ENCODE measurements around the gene FOXP4.

Gene FOXP4

DNA sequence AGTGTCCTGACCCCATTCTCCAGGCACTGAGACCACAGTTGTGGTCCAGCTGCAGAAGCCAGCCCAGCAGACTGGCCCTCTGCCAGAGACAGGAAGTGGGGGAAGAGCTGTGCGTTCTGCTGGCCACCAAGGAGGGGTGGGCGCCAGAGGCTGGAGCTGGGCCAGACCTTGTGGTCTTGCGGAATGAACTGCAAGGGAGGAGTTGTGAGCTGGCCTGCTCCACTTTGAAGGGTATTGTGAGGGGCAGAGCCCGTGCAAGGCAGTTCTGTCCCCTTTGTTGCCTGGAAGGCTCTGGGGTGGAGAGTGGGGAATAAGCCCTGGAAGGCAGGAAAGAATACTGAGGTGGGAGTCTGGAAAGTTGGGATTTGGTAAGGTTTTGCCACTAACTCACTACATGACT, 88.5 kb downstream of the FOXP4 start:
- no peak for DNase-seq

DNA sequence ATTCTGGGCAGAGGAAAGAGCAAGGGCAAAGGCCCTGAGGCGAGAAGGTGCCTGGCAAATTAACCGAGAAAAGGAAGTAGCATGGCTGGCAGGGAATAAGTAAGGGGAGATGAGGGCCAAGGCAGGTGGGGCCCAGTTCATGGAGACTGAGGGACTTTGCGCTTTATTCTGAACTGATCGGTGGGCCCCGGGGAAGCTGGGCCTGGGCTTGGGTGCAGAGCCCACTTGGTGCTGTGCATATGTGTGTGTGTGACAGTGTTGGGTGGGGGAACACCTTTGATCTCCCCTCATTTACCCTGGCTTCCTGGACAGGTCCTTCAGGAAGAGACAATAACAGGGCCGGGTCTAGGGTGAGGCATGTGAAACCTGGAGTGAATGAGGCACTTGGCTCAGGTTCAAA, 89.2 kb downstream of the FOXP4 start:
- DNase-seq, result no peak

DNA sequence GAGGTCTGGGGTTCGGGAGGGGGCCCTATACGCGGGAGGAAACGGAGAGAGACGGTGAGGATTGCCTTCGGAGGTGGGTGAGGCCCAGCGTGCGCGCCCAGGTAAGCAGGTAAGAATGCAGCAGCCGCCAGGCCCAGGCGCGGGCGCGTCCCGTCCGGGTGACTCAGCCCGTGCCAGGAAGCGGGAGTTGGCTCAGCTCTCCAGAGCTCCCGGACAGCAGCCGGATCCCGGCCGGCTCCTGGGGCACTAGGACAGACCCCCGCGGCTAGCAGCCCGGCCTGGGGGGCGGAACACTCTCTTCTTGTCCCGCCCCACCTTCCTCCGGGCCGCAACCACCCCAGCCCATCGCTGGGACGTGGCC, 90.6 kb downstream of the FOXP4 start:
- DNase-seq, result no peak

DNA sequence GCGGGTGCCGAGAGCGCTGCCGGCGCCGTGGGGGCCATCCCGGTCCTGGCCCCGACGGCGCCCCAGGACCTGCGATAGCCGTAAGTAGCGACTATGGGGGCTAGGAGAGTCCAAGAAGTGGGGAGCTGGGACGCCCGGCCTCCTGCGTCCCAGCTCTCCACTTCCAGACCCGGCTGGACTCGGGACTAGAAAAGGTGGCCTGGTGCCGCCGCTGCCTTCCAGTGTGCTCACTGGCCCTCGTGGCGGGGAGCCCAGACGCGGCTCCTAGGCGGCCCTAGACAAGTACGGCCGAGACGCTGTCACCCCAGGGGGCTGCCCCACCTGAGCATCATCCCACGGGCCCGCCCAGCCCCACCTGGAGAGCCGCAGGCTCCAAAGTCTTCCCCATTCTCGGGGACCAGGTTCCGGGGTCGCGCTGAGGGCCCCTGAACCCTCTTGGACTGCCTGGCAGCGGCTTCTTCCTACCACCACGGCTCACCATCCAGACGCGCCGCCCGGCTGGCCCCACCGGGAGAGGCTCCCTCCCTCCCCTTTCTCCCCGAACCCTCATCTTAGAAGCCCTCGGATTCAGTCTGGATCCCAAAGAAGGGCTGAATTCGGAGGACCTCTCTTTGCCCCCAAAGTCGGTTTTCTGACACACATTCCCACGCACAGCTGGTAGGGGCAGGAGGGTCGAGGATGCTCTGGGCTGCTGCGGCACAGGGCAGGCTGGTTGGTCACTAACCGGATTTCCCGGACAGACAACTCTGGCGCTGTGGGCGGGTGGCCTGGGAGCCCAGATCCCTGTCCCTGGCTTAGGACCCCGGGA, 91.2 kb downstream of the FOXP4 start:
- DNase-seq, result no peak

DNA sequence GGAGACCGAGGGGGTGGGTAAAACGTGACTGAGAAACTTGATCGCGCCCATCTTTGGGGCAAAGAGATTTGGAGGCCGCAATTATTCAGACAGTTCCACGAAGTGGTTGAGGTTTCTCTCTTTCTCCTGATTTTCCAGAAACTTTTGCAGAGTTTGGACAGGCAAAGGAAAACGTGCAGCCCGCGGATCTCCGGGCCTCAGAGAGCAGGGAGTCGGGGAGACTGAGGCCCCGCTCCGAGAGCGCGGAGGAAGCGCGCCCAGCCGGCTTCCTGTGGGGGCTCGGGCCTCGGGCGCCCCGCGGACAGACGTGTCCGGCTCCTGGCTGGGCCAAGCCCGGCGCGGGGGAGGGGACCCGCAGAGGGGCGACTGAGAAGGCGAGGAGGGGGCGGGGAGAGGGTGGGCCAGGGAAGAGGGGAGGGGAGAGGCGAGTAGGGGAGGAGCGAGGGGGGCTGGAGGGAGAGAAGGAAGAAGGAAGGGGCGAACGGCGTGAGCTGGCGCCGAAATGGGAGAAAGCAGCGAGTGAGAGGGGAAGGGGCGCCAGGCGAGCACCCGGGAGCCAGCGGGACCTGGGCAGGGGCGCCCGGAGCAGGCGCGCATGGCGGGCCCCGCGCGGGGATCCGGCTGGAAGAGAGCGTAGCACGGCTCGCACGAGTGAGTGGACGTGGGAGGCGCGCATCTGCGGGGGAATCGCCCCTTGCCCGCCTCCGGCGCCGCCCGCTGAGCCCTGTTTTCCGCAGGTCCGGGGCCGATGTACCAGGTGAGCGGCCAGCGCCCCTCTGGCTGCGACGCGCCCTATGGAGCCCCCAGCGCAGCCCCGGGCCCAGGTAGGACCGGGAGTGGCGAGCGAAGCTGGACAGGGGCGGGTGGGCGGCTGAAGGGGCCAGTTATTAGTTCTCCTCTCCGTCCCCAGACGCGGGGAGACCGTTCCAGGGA, 92.1 kb downstream of the FOXP4 start, which contains the start of gene MDFI:
Gene MDFI (plus strand): TSS at position 467 of the 933 bp plus-strand sequence. CDS start 282 bp downstream, at position 749.
- DNase-seq, result no peak

DNA sequence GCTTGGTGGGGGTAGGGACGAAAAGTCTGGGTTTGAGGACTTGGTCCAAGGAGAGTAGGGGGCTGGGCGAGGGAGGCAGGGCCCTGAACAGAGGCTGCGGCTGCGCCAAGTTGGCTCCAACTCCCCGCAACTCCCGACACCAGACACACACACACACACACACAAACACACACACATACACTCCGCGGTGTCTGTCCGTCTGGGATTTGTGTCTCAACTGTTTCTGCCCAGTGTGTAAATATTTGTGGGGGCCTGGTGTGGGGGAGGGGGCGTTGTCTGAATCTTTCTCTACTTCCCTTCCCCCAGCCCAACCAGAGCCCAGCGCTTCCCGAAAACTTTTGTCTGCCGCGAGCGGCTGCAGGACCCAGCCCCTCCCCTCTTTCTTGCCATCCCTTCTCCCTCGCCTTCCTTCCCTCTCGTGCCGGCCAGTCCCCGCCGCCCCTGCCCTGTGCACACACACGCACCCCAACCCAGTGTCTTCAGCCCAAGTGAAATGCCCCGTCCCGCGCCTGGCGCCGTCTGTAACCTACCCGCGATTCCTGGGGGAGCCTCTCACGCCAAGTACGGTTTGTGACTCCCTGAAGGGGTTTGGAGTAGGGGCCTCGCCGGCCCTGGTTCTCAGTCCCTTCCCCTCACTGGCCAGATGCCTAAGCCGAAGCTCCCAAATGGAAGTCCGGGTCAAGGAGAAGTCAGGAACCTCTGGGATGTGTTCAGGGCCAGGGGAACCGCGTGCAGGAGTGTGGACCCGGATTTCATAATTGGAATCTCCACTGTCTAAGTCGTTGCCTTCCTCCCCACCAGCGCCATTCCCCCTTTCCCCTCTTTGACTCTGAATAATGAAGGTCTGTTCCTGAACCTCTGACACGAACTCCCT, 93.0 kb downstream of the FOXP4 start:
- DNase-seq, result no peak

DNA sequence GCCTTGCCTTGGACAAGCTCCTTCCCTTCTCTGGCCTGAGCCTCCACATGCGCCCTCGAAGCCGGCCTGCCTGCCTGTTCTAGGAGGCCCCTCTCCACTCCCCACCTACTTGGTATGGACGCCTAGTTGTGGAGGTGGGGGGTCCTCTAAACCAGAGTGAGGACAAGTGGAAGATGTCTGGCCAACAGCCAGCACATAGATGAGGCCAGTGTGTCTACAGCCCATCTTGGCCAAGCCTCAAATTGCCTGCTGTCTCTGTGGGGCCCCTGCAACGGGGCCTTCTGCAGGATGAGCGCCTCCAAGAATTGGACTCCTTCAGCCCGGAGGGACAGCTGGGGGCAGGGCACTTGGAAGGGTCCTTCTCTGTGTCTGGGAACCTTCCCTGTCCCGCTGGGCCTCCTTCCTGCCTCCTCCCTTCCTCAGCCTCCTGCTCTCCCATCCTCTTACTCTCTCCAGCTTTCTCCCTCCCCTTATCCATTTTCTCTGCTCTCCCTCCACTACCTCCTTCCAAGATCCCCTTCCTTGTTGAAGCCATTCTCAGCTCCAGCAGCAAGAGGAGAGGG, 93.7 kb downstream of the FOXP4 start:
- no peak for DNase-seq

DNA sequence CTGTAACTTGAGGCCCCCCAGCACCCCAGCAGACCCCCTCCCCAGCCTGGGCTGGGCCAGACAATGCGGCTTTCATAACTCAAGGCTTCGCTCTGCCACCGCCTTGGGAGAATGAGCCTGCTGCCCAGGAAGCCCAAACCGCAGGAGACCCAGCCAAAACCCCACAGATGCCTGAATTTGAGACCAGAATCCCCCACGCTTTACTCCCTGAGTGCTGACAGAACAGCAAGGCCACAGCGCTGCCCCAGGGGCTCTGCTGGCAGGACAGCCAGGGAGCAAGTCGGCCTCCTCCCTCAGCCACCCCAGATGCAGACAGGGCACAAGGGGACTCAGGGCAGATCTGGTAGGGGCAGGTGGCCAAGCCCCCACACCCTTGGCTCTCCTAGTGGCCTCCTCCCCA, 94.2 kb downstream of the FOXP4 start:
- DNase-seq, result no peak

DNA sequence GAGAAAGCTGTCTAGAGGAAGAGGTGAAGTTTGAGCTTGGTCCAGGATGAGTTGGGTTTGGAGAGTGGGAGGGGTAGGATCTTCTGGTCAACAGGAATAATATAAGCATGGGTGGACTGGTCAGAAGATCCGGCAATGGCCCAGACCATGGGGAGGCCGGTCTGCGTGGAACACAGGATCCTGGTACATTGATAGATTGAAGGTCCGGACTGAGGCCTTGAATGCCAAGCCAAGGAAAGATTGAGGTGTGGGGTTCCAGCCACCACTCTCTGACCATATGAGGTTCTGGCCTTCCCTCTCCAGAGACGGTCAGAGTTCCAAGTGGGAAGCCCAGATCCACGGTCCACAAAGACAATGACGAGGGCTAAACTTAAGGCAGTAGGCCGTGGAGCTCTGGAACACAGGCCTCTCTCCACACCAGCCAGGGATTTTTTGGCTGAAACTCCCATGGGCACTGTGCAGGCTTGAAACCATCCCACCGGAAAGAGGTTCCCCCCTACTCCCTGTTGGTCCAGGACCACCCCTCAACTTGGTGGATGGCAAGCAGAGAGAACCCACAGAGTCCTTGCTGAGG, 95.3 kb downstream of the FOXP4 start:
- no peak for DNase-seq

DNA sequence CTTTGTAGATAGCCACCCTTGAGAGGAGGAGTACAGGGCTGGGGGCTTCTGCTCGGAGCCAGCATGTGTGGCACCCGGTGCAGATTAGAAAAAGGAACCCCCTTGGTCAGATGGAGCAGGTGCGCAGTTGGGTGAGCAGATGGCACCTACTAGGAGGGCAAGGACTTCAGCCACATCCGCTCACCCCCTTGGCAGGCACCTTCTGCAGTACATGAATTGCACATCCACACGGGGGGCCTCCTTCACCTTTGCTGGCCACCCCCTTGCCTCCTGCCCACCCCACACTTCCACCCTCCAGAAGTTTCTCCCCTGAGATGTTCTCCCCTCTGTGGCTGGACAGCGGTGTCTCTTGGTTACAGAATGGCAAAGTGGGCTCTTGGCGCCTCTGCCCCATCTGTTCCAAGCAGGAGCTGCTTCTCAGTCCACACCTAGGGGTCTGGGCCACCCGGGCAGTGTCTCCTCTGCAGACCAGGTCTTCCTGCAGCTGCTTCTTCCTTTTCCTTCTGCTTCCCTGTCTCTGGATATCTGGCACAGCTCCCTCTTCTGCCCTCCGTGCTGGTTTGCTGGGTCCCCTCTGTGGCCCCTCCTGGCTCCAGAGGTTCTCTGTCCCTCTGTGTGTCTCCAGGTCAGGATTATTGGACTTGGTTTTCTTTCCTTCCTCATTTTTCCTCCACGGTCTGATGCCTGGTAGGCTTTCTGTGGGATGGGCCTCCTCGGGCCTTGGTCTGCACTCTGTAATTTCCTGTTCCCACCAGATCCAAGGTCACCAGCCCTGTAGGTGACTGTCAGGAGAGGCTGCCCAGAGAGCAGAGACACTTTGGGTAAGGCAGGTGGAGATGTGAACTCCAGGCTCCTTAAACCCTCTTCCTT, 96.1 kb downstream of the FOXP4 start:
- DNase-seq, result no peak

DNA sequence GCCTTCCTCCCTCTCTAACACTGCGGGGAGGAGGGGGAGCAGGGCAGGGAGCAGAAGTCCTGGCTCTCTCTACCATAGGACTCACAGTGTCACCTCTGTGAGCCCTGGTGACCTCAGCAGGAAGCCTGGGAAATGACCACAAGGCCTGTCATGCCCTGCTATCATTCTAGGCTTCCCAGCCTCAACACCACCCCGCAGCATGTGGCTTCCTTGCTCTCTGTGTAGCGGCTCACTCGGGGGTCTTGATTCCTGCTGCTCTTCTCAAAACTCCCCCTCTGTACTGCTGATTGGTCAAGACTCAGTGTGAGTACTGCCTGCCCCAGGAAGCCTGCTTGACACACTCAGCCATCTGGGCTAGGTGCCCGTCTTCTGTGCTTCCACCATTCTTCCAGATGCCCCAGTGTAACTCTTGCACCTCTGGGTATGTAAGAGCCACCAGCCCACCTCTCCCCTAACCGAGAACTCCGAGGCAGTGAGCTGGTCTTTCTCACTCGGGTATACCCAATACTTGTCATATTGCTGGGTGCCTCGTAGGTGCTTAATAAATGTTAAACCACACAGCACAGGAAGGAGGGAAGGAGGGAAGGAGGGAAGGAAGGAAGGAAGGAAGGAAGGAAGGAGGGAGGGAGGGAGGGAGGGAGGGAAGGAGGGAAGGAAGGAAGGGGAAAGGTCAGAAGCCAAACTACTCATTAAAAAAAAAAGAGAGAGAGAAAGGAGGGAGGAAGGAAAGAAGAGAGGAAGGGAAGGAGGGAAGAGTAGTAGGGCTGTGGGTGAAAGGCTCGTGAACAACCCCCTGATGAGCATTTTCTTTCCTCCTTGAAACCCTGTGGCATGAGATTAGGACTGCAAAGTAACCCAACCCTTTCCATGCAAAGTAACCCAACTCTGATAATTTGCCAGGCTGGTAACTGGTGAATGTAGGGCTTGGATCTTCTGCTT, 97.0 kb downstream of the FOXP4 start:
- DNase-seq, result no peak

DNA sequence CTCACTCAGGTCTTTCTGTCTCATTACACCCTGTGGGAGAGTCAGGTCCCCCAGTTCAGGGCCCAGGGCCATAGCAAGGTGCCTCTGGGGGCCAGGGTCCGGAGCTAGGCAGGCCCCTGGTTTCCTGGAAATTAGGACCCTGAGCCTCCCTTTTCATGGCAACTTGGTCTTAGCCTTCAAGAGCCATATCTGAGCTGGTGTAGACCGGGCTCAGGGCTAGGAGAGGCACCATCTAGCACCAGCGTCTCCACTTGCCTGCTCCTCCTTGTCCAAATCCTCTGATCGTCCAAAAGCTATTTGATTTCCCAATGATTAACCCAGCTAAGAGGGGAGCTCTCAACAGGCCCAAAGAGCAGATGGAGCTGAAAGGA, 97.7 kb downstream of the FOXP4 start:
- no peak for DNase-seq

DNA sequence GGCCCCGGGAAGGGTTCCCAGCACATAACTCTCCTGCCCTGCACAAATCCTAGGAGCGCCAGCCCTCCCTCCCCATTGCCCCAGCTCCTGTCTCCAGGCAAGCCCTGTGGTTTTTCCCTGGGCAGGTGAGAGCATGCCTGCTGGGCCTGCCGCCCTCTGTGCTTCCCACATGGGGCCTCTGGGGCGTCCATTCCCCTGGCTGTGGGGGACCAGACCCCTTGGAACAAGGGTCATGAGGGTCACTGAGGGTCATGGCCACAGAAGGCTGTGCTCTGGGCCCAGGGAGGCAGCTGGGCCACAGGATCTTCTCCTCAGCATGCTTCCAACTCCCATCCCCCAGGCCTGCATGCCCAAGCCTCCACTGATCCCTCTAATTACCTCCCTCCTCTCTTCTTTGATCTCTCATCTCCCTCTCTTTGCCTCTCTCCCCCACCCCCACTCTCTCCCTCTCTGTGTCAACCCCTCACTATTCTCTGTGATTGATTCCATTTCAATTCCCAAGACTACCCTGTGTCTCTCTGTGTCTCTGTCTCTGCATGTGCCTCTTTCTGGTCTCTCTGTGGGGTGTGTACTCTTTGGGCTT, 98.2 kb downstream of the FOXP4 start:
- no peak for DNase-seq

DNA sequence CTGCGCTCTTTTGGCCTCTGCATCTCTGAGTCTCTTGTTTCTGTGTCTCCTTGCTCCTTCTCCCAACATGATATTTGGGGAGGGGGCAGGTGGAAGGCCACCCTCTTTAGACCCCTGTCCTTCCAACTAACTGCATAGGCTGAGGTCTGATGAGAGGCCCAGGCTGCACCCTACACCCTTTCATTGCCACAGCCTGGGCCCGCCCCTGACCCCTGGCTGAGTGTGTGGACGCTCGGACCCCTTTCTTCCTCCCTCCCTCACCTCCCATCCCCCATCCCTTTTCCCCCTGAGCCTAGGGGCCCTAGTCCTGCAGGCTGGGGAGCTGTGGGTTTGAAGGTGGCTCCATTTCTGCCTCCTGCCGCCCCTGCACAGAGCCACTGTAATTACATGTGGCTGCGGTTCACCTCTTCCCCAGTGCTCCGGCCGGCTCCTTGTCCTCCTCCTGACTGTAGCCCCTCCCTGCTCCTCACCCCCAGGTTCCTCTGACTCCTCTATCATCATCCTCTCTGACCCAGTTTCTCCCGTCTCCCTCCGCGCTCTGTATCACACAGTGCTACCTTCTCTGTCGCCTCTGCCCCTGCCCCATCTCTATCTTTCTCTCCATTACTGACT, 98.9 kb downstream of the FOXP4 start:
- no peak for DNase-seq

DNA sequence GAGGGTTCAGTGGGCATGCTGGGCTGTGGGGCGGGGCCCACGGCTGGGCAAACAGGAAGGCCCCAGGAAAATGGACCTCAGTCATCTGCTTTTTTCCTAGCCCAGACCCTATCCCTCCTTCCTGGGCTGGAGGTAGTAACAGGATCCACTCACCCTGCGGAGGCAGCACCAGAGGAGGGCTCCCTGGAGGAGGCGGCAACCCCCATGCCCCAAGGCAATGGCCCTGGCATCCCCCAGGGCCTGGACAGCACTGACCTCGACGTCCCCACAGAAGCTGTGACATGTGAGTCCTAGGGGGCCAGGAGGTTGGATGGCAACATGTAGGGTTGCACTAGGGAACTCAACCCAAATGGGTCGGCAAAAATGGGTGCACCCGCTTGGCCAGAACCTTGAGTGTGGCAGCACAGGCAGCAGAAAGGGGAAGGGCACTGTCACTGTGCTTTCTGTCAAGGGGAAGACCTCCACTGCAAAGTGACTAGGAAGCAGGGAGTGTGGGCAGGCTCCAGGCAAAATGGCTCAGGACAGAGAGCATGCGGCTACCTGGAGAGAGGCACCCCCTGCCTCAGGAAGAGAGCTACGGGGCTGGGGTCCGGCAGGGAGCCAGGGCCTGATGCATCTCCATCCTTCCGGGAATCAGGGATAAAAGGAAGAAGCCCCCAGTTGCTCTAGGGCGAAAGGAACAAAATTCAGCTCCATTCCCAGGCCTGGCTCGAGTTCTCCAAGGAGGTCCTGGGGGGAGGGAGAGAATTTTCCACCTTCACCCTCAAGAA, 100.0 kb downstream of the FOXP4 start:
- DNase-seq, result no peak

DNA sequence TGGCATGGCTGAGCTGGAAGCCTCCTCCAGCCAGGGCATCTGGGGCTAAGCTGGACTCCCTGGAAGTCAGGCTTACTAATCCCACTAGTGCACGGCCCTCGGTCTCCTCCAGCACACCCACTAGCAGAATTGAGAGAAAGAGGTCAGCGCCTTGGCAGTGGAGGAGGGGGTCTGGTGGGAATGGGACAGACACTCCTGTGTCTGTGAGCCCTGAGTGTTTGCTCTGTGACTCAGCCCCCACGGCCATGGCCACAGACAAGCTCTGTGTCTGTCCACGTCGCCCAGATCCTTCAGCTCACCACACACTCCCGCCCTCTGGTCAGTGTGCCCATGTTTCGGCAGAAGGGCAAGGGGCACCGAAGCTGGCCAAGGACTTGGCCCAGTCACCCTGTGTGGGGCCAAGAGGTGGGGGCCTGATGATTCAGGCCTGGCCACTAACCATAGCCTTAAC, 100.9 kb downstream of the FOXP4 start:
- no peak for DNase-seq

DNA sequence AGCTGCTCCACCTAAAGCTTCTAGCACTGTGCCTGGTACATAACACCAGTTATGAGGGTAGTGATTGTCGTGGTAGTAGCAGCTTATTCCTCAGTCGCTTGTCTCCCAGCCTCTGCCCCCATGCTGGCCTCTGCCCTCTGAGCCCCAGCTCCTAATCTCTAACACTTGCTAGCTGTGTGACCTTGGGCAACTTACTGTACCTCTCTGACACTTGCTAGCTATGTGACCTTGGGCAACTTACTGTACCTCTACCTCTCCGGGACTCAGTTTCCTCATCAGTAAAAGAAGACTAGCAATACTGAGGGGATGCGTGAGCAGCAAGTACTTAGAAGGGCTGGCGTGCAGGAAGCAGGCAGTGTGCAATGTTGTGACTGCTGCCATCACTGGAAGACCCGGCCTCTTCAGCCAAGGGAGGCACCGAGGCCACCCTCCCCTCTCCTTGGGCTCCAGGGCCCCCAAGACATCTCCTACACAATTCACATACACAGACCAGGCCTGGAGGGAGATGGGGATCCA, 101.9 kb downstream of the FOXP4 start:
- no peak for DNase-seq

DNA sequence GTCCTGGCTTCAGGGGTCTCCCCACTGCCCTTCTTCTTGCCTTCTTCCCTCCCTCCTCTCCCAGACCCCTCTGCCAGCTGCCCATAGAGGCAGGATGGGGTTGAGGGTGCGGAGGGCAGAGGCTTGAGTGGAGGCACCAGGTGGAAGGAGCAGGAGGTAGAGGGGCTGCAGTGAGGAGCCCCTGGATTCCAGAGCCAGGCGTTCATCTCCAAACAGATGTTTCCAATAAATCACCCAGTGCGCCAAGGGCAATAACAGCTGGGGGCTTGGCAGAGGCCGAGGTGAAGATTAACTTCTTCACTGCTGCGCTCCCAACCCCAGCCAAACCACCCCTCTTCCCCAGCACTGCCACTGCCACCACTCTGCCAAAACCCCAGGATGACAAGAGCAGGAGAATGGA, 102.7 kb downstream of the FOXP4 start:
- no peak for DNase-seq
